GM12865 (cell line): ENCODE results near the gene PGM1.
"Not testable (repeated sequence)": the region's sequence is repeated elsewhere in the genome, so short reads cannot be mapped to it uniquely, and the experiment has no call there.

Experiments used
- DNase-seq: peaks from one replicate; pipeline ENCODE4 v3.0.0; 2010; ENCODE audit warnings: low read depth
- H3K4me3 ChIP-seq: 2 replicates; pipeline ENCODE4 v1.5.1; 2011; ENCODE audit warnings: mild to moderate bottlenecking, low read depth, low read length, control low read depth
- TF ChIP-seq, protein P1 (sequence below): IDR thresholded peaks from 2 replicates; pipeline ENCODE4 v1.5.1; 2011; ENCODE audit warnings: low read length, control low read depth, low read depth, inconsistent platforms; ENCODE audit not compliant: insufficient read depth; ENCODE audit errors: missing control alignments

The PGM1 gene

DNA sequence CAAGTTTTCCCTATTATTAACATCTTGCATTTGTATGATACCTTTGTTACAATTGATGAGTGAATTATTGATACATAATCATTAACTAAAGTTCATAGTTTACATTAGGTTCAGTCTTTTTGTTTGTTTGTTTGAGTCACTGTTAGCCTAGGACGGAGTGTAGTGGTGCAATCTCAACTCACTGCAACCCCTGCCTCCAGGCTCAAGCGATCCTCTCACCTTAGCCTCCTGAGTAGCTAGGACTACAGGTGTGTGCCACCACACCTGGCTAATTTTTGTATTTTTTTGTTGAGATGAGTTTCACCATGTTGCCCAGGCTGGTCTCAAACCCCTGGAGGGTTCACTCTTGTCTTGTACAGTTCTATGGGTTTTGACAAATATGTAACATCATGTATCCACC, 33.9 kb upstream of the PGM1 start:
- TF ChIP-seq, protein P1, sequence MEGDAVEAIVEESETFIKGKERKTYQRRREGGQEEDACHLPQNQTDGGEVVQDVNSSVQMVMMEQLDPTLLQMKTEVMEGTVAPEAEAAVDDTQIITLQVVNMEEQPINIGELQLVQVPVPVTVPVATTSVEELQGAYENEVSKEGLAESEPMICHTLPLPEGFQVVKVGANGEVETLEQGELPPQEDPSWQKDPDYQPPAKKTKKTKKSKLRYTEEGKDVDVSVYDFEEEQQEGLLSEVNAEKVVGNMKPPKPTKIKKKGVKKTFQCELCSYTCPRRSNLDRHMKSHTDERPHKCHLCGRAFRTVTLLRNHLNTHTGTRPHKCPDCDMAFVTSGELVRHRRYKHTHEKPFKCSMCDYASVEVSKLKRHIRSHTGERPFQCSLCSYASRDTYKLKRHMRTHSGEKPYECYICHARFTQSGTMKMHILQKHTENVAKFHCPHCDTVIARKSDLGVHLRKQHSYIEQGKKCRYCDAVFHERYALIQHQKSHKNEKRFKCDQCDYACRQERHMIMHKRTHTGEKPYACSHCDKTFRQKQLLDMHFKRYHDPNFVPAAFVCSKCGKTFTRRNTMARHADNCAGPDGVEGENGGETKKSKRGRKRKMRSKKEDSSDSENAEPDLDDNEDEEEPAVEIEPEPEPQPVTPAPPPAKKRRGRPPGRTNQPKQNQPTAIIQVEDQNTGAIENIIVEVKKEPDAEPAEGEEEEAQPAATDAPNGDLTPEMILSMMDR, result no peak
- no peak overlapping the region for H3K4me3 ChIP-seq
- no peak for DNase-seq

DNA sequence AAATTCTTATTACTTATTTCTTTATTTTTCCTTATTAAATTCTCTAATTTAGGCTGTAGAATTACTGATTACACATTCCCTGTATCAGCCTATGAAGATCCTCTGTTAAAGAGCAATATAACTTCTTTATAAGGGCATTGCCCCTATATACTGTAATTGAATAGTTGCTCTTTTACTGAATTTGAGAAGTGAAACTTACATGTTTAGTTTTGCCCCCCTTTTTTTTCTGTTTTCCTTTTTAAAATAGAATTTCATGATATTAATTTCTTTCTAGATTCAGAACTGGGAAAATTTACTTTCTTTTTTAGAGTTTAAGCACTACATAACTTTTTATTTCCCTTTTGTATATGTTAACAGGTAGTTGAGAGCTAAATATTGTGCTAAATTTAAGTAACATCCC, 29.5 kb upstream of the PGM1 start:
- DNase-seq, result peak; percentile 3
- H3K4me3 ChIP-seq, result no peak overlapping the region
- TF ChIP-seq, protein P1, result no peak

DNA sequence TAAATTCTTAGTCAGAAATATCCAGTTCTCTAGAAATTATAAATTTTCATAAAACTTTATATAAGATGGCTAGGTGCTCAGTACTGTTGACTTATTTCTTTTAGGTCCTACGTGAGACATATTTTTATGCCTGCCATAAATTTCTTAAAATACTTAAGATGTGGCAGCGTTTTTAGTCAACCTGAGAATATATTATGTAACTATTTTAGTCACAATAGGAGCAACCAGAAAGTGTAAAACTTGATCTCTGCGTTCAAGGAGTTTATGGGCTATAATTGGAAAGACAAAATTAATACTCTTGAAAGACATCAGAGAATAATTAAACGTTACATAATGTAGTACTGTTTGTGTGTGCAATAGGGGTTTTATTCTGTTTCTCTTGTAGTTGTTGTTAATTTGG, 24.1 kb upstream of the PGM1 start:
- H3K4me3 ChIP-seq, result no peak overlapping the region
- no peak for DNase-seq
- TF ChIP-seq, protein P1, result no peak

DNA sequence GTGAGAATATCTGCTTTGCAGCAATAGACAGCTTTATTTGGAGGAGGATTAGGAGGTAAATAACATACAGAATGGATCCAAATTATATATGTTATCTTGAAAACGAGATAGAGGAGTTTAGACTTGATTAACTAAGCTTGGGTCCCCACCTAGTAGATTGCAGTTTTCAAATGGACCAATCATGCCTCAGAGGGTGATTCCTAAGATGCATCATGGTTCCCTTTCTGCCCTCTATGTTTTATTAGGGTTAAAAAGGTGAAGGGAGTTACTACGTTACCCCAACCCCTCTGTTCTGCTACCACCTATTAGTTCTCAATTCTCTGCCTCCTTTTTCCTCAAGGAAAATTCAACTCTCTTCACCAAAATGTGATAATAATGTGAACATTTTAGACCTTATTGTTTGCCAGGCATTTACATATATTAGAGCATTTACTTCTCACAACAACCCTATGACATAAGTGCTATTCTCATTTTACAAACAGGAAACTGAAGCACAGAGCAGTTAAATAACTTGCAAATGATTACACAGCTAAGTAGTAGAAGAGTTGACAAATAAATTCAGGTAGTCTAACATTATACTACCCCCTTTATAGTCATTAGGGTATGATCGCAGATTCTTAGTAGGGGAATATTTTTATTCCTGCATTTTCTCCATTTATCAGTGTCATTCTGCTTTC, 23.4 kb upstream of the PGM1 start:
- TF ChIP-seq, protein P1, result no peak
- no peak for DNase-seq
- no peak overlapping the region for H3K4me3 ChIP-seq

DNA sequence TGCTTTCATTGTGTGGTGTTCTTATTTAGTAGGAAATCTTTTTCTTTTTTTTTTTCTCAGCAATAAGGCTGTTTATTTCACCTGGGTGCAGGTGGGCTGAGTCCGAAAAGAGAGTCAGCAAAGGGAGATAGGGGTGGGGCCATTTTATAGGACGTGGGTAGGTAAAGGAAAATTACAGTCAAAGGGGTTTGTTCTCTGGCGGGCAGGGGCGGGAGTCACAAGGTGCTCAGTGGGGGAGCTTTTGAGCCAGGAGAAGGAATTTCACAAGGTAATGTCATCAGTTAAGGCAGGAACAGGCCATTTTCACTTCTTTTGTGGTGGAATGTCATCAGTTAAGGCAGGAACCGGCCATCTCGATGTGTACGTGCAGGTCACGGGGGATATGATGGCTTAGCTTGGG, 20.5 kb upstream of the PGM1 start:
- not testable (repeated sequence) for DNase-seq, H3K4me3 ChIP-seq

DNA sequence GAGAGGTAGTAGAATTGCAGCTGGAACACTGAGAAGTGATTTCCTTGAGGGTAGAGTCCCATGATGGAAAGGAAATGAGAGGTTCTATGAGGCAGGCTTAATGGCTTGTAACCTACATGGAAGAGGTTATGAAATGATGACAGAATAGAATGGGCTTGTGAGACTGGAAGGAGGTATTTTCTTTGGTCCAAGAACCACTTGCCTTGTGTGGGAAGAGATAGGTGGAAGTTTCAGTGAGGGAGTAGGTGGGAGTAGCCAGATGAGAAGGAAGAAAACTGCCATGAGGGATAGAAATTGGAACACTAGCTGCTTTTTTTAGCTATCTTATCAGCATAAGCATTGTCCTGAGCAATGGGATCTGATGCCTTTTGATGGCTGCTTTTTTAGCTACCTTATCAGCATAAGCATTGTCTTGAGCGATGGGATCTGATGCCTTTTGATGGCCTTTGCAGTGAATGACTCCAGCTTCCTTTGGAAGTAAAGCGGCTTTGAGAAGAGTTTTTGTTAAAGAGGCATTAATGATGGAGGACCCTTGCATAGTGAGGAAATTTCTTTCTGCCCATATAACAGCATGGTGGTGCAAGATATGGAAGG, 18.9 kb upstream of the PGM1 start:
- H3K4me3 ChIP-seq, result not testable (repeated sequence)

DNA sequence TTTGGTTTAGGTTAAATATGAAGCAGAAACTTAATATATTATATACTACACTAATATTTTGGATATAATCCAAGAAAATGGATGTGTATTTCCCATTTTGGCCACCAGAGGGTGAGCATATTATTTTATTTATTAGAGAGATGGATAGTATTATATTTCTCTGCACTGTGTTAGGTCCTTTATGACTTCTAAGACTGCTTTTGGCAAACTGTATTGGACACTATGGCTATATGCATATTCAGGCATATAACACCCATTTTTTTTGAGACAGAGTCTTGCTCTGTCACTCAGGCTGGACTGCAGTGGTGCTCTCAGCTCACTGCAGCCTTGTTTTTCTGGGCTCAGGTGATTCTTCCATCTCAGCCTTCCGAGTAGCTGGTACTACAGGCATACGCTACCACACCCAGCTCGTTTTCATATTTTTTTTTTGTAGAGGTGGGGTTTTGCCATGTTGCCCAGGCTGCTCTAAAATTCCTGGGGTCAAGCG, 17.8 kb upstream of the PGM1 start:
- H3K4me3 ChIP-seq, result no peak overlapping the region
- TF ChIP-seq, protein P1, result peak; percentile 39
- peak; percentile 22 for DNase-seq

More for the DNA sequence above, 18.9 kb upstream of the PGM1 start:
- not testable (repeated sequence) for DNase-seq

DNA sequence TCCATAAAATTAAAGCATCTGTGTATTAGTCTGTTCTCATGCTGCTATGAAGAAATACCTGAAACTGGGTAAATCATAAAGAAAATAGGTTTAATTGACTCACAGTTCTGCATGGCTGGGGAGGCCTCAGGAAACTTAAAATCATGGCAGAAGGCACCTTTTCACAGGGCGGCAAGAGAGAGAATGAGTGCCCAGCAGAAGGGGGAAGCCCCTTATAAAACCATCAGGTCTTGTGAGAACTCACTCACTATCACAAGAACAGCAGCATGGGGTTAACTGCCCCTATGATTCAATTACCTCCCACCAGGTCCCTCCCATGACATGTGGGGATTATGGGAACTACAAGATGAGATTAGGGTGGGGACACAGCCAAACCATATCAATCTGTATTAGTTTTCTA, 6.9 kb upstream of the PGM1 start:
- not testable (repeated sequence) for DNase-seq, H3K4me3 ChIP-seq
